ENCODE results near the gene DENND1B. TPM values are rescaled to one million over a fixed set of nuclear protein-coding genes. Genes with fewer than 3 reads are reported as not detected.
A peak's percentile ranks its signal among the peaks of the same experiment; 100 is the strongest.
"Not testable (repeated sequence)": the region's sequence is repeated elsewhere in the genome, so short reads cannot be mapped to it uniquely, and the experiment has no call there.

The DENND1B gene
- polyA plus RNA-seq, 1 experiment = 5.2 TPM

GRCh38 chr1:197521118-197521739, 254.1 kb downstream of the DENND1B start:
- TF ChIP-seq CTCF (IDR thresholded peaks at IDR 0.05; ENCODE audit: insufficient read depth, low read depth, low read length) = peak; percentile 71
- peak; percentile 8 for DNase-seq (ENCODE audit: low read depth)
- ChIA-PET CTCF (interaction anchor here (0.6 to 1.7 kb wide), 10 partner anchors 12 to 1223 kb away, joined by 3 to 7 read pairs (median 3); no protein-coding TSS in a partner anchor), POLR2A (no interaction called here)
- Histone ChIP-seq H3K4me3 (ENCODE audit: low read depth, low read length) (no peak overlapping the region), H3K27me3 (ENCODE audit: control insufficient read depth, insufficient read depth, low read length) (no peaks in the 10 kb centered on the region), H3K36me3 (ENCODE audit: control insufficient read depth, insufficient read depth, low read length) (no peaks in the 10 kb centered on the region)

- DNase-seq (ENCODE audit: low read depth) = no peak
- no peaks in the 10 kb centered on the region for H3K36me3 ChIP-seq (ENCODE audit: control insufficient read depth, insufficient read depth, low read length)
- peak; percentile 60 for TF ChIP-seq CTCF (IDR thresholded peaks at IDR 0.05; ENCODE audit: insufficient read depth, low read depth, low read length)
- no peaks in the 10 kb centered on the region for H3K27me3 ChIP-seq (ENCODE audit: control insufficient read depth, insufficient read depth, low read length)
- ChIA-PET POLR2A (no interaction called here), CTCF (interaction anchor here (0.6 to 2.6 kb wide), 9 partner anchors 11 to 1182 kb away, joined by 3 to 19 read pairs (median 4); partner anchors contain the start of gene LHX9)
- no peak overlapping the region for H3K4me3 ChIP-seq (ENCODE audit: low read depth, low read length)
Measured at GRCh38 chr1:197519741-197520334, 255.4 kb downstream of the DENND1B start.

- no peaks in the 10 kb centered on the region for H3K27me3 ChIP-seq (ENCODE audit: control insufficient read depth, insufficient read depth, low read length)
- CTCF ChIA-PET = no interaction called here
- no peak overlapping the region for H3K4me3 ChIP-seq (ENCODE audit: low read depth, low read length)
- no peak for TF ChIP-seq CTCF (IDR thresholded peaks at IDR 0.05; ENCODE audit: insufficient read depth, low read depth, low read length)
- H3K36me3 ChIP-seq (ENCODE audit: control insufficient read depth, insufficient read depth, low read length) = no peaks in the 10 kb centered on the region
- DNase-seq (ENCODE audit: low read depth) = no peak
- POLR2A ChIA-PET = no interaction called here
Measured at GRCh38 chr1:197515421-197515820, 259.9 kb downstream of the DENND1B start.

GRCh38 chr1:197510691-197511378, 264.4 kb downstream of the DENND1B start:
- ChIA-PET POLR2A (interaction anchor here (0.7 kb wide), 1 partner anchor 1830 kb away, joined by 3 read pairs; no protein-coding TSS in a partner anchor), CTCF (interaction anchor here (0.6 to 2.9 kb wide), 3 partner anchors 8 to 813 kb away, joined by 3 to 19 read pairs (median 3); no protein-coding TSS in a partner anchor)
- H3K36me3 ChIP-seq (ENCODE audit: control insufficient read depth, insufficient read depth, low read length) = no peaks in the 10 kb centered on the region
- no peaks in the 10 kb centered on the region for H3K27me3 ChIP-seq (ENCODE audit: control insufficient read depth, insufficient read depth, low read length)
- DNase-seq (ENCODE audit: low read depth) = no peak
- no peak overlapping the region for H3K4me3 ChIP-seq (ENCODE audit: low read depth, low read length)
- no peak for TF ChIP-seq CTCF (IDR thresholded peaks at IDR 0.05; ENCODE audit: insufficient read depth, low read depth, low read length)

- DNase-seq (ENCODE audit: low read depth) = no peak
- CTCF ChIA-PET = interaction anchor here (1.0 kb wide), 1 partner anchor 11 kb away, joined by 3 read pairs; no protein-coding TSS in a partner anchor
- POLR2A ChIA-PET = no interaction called here
- no peaks in the 10 kb centered on the region for H3K27me3 ChIP-seq (ENCODE audit: control insufficient read depth, insufficient read depth, low read length)
- H3K4me3 ChIP-seq (ENCODE audit: low read depth, low read length) = no peak overlapping the region
- no peak for TF ChIP-seq CTCF (IDR thresholded peaks at IDR 0.05; ENCODE audit: insufficient read depth, low read depth, low read length)
- no peaks in the 10 kb centered on the region for H3K36me3 ChIP-seq (ENCODE audit: control insufficient read depth, insufficient read depth, low read length)
Measured at GRCh38 chr1:197496722-197497121, 278.6 kb downstream of the DENND1B start.

- H3K36me3 ChIP-seq (ENCODE audit: control insufficient read depth, insufficient read depth, low read length); CTCF ChIA-PET; POLR2A ChIA-PET; DNase-seq (ENCODE audit: low read depth); H3K27me3 ChIP-seq (ENCODE audit: control insufficient read depth, insufficient read depth, low read length); H3K4me3 ChIP-seq (ENCODE audit: low read depth, low read length): not testable (repeated sequence)
Measured at GRCh38 chr1:197491505-197491904, 283.8 kb downstream of the DENND1B start.

Data from BJ (cell line).